ENCODE data around the gene IL9R.
"Not testable (repeated sequence)": the region's sequence is repeated elsewhere in the genome, so short reads cannot be mapped to it uniquely, and the experiment has no call there.

IL9R gene, protein sequence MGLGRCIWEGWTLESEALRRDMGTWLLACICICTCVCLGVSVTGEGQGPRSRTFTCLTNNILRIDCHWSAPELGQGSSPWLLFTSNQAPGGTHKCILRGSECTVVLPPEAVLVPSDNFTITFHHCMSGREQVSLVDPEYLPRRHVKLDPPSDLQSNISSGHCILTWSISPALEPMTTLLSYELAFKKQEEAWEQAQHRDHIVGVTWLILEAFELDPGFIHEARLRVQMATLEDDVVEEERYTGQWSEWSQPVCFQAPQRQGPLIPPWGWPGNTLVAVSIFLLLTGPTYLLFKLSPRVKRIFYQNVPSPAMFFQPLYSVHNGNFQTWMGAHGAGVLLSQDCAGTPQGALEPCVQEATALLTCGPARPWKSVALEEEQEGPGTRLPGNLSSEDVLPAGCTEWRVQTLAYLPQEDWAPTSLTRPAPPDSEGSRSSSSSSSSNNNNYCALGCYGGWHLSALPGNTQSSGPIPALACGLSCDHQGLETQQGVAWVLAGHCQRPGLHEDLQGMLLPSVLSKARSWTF

DNA sequence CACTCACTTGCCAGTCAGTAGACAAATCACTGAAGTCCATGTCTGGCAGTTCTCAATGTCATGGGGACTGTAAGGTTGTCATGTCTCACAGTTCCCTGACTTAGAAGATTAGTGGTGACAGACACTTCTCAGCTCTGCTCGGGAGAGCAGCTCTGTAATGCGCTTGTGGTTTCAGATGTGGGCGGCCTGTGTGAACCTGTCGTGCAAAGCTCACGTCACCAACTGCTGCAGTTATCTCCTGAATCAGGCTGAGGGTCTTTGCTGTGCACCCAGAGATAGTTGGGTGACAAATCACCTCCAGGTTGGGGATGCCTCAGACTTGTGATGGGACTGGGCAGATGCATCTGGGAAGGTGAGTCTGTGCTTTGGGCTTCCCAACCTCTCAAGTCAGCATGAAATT, at the start of gene IL9R:
TSS of gene IL9R (plus strand) at position 261 of the 400 bp plus-strand sequence. CDS start at position 325, 64 bp downstream.
- no peak for DNase-seq

DNA sequence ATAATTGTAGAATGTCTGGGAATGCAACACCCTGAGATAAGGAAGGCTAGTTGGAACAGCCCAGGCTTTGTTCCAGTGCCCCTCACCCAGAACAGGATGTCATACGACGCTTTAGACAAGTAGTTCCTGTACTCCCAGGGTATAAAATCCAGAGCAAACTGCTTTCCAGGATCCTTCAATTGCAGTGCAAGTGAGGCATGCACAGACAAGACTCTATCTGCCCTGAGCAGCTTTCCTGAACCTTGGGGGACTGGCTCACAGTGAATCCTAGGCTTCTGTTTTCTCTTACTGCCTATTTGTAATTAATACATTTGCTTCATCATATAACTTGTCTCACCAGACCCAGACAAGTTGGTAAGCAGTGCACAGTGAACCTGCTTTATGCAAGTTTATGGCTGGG, 48.4 kb upstream of the IL9R start:
- DNase-seq = no peak

DNA sequence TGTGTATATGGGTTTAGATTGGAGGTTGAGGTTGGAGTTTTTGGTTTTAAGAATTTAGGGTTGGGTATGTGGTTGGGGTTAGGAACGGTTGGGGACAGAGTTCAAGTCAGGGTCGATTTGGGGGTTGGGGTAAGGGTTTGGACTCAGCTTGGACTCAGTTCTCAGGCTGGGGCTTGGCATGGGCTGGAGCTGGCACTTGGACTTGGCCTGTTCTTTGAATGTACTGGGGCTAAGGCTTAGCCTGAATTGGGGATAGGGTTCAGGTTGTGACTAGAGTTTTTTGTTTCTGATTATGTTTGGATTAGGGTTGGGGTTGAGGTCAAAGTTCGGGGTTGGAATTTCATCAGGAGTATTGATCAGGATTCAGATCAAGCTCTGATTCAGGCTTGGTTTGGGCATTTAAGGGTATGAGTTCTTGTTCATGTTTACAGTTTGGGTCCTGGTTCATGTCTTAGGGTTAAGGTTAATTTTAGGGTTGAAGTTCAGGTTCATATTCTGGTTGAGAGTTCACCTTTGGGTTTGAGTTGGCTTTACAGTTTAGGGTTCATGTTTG, 46.2 kb upstream of the IL9R start:
- DNase-seq = no peak

DNA sequence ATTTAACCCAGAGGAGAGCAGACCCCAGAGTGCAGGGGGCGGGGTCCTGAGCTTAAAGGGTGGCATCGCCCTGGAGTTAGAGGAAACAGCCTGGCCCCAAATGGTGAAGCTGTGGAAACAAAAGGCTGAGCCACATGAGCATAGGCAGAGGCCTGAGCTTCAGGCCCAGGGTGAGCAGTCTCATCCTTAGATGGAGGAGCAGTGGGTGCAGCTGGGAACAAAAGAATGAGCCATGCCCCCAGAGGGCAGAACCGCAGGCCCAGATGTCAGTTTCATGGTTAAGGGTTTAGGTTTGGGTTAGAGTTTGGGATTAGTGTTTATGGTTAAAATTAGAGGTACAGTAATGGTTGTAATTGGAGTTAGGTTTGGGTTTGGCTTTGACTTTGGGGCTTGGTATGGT, 44.4 kb upstream of the IL9R start:
- DNase-seq = no peak

DNA sequence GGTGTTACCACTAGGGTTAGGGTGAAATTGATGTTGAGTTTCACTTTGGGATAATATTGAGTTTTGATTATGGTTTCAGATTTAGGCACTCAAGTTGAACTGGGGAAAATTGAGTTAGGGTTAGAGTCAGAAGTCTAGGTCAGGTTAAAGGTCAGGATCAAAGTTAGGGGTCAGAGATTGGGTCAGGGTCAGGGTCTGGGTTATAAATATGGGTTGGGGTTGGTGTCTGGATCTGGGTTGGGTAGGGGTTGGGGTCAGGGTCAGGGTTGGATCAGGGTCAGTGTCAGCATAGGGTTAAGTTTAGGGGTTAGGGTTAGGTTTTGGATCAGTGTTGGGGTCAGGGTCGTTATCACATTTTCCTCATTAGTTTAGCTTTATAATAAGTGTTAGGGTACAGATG, 42.7 kb upstream of the IL9R start:
- no peak for DNase-seq

DNA sequence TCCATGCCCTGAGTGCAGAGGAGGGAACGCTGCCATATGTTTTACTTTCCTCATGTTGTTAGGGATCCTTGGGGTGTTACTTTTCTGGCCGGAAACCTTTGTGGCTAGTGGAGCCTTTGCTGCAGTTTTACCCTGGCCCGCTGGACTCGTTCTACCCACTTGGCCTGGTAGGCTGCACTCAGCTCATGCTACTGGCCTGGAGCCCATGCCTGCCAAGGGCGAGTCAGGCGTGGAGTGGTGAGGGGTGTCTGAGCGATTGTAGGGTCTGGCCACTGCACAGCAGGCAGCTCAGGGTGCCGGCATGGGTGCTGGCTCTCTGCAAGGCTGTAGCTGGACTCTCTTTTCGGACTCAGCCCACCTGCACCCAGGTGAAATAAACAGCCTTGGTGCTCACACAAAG, 41.4 kb upstream of the IL9R start:
- DNase-seq = no peak

DNA sequence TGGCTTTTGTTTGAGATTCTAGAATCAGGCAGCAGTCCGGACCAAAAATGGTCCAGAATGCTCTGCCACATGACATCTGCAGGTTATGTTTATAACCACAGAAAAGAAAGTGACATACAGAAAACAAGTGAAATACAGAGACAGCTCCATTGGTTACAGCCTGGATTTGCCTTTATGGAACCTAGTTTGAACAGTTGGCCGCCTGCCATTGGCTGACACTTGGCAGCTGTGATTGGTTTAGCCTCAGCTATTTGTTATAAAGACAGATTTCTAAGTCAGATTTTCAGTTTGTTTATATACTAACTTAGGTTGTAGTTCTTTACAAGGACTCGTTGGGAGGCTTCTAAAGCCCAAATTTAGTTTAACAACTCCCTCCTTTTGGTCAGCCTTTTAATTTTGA, 40.8 kb upstream of the IL9R start:
- no peak for DNase-seq

DNA sequence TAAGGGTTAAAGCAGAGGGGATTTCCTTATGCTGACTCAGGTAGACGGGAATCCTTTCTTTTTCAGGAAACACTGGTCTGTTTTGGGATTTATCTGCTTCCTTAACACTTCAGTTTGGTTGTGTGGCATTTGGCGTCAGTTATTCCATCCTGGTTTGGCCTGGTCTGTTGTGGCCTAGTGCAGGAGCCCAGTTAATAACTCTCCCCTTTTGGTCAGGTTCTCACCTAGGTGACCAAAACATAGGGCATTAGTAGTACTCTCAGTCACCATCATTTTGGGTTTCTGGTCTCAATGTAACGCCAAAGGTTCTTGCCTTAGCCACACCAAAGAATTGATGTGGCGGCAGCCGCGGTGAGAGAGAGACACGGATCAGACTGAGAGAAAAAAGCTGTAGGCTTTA, 39.7 kb upstream of the IL9R start:
- DNase-seq = no peak

DNA sequence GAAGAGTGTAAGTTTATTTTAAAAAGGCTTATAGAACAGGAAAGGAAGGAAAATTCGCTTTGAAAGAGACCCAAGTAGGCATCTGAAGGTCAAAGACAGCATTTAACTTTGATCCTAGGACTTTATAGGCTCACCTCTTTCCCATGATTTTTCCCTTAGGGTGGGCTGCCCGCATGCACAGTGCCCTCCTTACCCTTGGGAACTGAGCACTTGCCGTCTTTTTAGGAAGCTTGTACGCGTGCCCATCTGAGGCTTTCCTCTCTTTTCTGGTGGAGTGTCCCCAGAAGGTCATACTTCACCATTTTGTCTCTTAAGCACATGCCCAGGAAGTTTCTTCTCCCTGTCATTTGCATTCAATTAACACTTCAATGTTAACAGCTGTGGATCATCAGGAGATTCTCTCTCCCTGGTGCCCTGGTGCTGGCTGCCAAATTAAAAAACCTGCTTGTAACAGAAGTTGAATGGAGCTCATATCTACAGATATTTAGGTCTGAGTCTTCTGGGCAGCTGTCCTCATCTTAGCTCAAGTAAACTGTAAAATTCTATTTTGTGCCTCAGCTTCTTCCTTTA, 38.4 kb upstream of the IL9R start:
- no peak for DNase-seq

DNA sequence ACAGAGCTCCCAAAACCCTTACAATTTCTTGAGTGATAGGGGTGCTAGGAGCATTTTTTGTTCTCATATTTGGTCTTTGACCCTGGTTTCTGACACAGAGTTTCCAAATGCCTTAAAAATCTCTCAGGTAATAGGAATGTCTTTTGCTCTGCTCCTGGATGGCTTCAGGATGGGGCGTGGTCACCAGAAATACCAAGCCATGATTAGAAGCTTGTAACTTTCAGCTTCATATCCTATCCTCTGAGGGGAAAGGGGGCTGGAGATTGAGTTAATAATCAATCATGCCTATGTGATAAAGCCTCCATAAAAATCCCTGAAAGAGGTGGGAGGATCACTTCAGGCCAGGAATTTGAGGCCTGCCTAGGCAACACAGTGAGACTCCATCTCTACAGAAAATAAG, 34.6 kb upstream of the IL9R start:
- no peak for DNase-seq

DNA sequence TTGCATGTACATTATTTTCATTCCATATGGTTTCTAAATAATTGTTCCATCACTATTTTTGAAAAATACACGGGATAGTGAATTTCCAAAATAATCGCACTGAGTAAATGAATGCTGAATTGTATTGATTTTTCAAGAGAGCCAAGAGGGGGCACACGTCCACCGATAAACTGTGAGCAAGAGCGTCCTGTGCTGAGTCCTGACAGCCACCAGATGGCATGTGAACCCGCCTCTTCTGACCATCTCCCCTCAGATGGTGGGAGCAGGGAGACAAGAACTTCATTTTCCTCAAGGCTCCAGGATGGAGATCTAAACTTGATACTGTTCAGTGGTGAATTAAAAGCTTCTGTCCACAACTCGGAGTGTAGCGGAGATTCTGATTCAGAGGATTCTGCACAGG, 30.6 kb upstream of the IL9R start:
- no peak for DNase-seq

DNA sequence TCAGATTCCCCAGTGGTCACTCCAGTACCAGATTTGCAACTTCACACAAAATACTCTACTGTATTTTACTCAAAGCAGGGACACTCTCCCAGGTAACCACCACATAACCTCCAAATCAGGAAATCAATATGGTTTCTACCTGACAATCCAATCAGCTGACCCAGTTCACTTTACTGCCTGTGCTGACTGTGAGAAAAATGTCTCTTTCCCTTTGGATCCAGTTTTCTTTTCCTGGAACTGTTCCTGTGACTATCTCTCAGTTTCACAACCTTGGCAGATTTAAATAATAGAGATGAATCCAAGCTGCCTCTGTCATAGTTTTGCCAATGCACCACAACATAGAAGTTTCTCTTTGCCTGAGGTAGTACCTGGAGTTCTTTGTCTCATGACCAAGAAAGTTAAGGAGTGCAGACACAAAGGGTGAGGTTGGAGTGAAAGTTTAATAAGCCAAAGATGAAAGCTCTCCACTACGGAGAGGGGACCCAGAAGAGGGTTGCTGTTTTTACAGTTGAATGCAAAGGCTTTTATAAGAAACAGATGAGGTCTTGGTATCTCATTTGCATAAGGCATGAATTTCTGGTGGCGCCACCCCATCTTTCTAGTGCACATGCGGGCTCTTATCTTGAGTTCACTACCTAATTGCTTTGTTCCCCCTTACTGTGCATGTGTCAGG, 29.7 kb upstream of the IL9R start:
- DNase-seq = no peak

DNA sequence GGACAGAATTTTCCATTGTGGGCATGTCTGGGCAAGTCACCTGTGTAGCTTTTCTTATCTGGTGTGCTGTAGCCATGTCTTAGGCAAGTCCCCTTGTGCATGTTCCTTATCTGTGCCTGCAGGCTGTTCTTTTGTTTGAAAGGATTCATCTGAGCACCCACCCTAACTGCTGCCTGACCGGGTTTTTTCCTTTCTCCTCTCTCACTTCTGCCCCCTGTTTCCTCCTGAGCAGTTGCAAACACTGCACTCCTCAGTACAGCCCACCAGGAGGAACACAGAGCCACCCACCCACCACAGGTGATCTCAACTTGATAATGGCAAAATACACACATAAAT, 29.2 kb upstream of the IL9R start:
- no peak for DNase-seq

DNA sequence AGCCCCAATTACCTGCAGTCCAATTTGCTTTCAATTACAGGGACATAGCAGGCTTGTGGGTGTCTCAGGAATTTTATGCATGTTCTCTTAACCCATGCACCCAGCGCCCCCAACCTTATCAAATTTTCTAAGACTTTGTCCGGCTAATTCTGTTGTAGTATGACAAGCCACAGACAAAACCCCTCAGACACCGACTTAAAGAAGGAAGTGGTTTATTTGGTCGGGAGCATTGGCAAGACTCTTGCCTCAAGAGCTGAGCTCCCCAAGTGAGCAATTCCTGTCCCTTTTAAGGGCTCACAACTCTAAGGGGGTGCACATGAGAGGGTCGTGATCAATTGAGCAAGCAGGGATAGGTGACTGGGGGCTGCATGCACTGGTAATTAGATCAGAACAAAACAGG, 28.7 kb upstream of the IL9R start:
- no peak for DNase-seq

DNA sequence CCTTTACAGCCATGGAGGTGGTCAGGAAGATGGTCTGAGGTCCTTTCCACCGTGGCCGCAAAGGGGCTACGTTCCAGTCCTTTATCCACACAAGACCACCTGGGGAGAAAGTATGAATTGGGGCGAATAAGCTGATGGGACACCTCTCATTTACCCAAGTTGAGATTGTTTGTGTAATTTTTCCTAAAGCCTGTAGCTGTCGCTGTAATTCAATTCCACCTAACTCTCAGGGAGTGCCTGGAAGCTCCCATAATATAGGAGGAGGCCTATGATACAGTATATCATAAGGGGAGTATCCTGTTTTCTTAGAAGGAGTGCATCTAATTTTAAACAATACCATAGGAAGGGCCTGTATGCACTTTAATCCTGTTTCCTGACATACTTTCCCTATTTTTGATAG, 25.8 kb upstream of the IL9R start:
- not testable (repeated sequence) for DNase-seq

DNA sequence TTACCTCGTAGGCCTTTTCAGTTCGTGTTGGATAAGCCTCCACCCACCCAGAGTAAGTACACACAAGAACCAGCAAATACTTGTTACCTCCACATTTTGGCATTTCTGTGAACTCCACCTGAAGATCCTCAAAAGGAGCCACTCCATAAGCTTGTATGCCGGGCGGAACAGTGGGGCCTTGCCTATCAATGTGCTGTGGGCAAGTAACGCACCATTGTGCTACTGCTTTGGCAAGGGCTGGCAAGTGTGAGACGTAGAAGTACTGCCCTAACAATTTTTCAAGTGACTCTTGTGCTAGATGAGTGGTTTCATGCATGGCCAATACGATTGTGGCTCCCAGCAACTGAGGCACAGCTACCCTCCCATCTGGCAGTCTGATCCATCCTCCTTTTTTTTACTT, 25.3 kb upstream of the IL9R start:
- DNase-seq = not testable (repeated sequence)

DNA sequence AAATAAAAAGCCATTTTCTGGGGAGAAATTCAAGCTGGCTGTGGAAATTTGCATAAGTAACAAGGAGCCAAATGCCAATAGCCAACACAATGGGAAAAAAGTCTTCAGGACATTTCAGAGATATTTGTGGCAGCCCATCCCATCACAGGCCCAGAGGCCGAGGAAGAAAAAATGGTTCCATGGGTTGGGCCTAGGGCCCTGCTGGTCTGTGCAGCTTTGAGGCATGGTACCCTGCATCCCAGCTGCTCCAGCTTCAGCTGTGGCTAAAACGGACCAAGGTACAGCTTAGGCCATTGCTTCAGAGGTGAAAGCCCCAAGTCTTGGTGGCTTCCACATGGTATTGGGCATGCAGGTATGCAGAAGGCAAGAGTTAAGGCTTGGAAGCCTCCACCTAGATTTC, 14.2 kb upstream of the IL9R start:
- no peak for DNase-seq

DNA sequence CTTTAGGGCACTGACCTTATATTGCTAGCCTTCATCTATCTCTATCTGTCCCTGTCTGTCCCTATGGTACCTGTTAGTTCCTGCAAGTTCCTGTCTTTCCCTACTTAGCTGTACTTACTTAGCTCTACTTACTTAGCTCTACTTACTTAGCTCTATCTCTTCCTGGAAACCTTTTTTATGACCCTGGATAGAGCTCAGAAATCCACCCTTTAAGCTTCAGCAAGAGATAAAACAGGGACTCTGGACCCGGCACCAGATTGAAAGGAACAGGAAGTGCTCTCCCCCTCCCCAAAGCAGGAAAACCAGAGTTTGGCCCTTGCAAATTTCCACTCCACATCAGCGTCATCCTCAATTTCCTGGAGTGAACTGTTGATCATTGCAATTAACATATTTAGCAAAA, 12.3 kb upstream of the IL9R start:
- no peak for DNase-seq

DNA sequence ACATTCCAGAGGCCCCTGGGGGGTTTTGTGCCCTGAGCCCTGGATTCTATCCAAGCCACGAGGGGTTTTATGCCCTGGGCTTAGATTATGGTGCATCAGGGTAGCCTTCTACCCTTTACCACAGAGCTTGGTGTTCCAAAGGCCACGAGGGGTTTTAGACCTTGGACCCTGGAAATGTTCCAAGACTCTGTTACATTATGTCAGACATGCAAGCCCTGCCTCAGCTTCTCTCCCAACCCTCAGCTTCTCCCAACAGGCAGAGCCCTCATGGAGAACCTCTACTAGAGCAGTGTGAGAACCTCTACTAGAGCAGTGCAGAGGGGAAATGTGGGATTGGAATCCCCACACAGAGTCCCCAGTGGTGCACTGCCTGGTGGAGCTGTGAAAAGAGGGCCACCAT, 10.5 kb upstream of the IL9R start:
- not testable (repeated sequence) for DNase-seq

DNA sequence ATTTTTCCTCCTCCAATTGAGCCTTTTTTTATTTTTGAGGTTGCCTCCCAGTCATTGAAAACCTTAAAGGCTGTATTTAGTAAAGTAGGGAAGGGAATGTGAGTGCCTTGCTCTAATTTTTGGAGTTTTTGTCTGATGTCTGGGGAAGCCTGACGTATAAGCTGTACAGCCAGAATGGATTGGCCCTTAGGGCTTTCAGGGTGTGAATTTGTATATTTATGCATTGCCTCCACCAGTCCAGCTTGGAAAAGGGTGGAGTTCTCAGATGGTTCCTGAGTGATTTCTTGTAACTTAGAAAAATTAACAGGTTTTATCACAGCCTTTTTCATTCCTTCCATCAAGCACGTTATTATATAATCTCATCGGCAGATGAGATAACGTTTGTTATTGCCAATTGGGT, 8.6 kb upstream of the IL9R start:
- no peak for DNase-seq

DNA sequence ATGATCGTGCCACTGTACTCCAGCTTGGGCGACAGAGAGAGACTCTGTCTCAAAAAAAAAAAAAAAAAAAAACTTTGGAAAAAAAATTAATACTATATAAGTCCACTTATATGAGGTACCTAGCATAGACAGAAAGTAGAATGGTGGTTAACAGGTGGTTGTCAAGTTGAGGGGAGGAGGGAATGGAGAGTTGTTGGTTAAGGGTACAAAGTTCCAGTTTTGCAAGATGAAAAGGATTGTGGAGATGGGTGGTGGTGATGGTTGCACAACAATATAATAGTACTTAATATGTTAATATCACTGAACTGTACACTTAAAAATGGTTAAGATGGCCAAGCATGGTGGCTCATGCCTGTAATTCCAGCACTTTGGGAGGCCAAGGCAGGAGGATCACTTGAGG, 4.1 kb upstream of the IL9R start:
- no peak for DNase-seq

DNA sequence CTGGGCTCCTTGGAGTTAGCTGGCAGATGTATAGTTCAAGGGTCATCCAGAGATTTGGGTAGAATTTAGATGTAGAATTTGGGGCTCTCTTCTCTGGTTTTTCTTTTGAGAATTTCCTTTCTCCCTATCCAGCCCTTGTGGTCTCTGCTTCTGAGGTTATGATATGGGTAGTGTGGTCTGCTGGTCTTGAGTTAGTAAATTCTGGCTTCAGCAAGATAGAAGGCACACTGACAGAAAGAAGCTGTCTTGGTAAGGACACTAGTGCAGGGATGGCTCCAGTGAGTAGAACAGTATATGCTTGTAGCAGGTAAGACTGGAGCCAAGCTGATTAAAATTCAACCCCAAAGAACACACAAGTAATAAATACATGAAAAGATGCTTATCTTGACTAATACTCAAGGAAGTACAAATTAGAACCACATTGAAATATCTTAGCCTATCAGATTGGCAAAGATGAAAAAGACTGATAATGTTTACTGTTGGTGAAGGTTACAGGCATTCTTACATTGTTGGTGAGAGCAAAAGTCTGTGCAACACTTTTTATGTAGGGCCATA, 2.1 kb upstream of the IL9R start:
- DNase-seq = no peak

DNA sequence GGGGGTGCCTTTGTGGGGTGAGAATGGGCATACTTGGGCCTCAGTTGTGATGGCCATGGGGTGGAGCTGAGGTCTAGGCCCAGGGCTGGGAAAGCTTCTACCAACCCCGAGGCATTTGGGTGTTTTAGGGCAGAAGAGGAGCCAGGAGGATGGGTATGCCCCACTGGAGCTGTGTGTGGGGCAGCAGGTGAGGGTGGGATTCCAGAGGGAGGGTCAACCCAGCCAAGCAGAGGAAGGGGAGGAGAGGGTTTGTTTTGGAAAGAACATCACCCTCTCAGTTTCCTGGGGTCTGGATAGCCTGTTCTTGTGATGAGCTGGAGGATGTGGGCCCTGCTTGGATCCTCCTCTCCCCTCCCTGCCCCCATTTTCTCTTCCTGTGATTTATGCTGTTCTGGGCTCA, 620 bp downstream of the IL9R start:
- no peak for DNase-seq

Measured in activated CD4-positive, alpha-beta T cell treated with anti-CD3 and anti-CD28 coated beads for 1 hour (primary cell).